HEK293 (cell line): ENCODE results near the gene PRR16.

ENCODE experiments used
- CTCF ChIA-PET: fragments of 350-600 bp; formaldehyde crosslinking; extraction: SDS; loops from one replicate; lab custom pipeline; 2021; ENCODE audit warnings: antibody characterized with exemption; lab: Yijun Ruan, JAX
- POLR2A ChIA-PET: fragments of 300-600 bp; formaldehyde crosslinking; extraction: SDS; loops from one replicate; lab custom pipeline; 2020; ENCODE audit warnings: antibody characterized with exemption, inconsistent platforms; lab: Yijun Ruan, JAX
- H3K27ac ChIP-seq: fragments of 200-500 bp; sonication (Bioruptor generic); 2 replicates; pipeline ENCODE4 v1.5.1; 2014; ENCODE audit warnings: low read depth, low read length, control low read depth, inconsistent platforms; ENCODE audit errors: extremely low read depth
- H3K36me3 ChIP-seq, 2 experiments: fragments of 200-500 bp in 1 of 2; sonication (Bioruptor generic) in 1 of 2; 1 replicate in 1 of 2; 2 replicates in 1 of 2; pipeline ENCODE4 v1.5.1; 2014 to 2017; ENCODE audit warnings: inconsistent platforms in 2 of 2, low read length in 2 of 2; ENCODE audit not compliant: control insufficient read depth in 2 of 2, insufficient read depth in 1 of 2
- H3K4me1 ChIP-seq: fragments of 200-500 bp; sonication (Bioruptor generic); 2 replicates; pipeline ENCODE4 v1.5.1; 2014; ENCODE audit warnings: mild to moderate bottlenecking, low read length, inconsistent platforms; ENCODE audit not compliant: control insufficient read depth, insufficient read depth
- H3K4me3 ChIP-seq: 2 replicates; pipeline ENCODE4 v1.5.1; 2011; ENCODE audit warnings: low read depth, mild to moderate bottlenecking, control low read depth, low read length, moderate library complexity
- H3K9me3 ChIP-seq: fragments of 200-500 bp; sonication (Bioruptor generic); 2 replicates; pipeline ENCODE4 v1.5.1; 2014; ENCODE audit warnings: low read depth, low read length, inconsistent platforms; ENCODE audit not compliant: control insufficient read depth, insufficient read depth
- BCL11B ChIP-seq: fragments of 450-650 bp; formaldehyde crosslinking; IDR thresholded peaks from 2 replicates; pipeline ENCODE4 v1.5.1; 2016; ENCODE audit warnings: low read depth, missing biosample characterization, missing genetic modification characterization
- GLIS1 ChIP-seq: fragments of 450-650 bp; formaldehyde crosslinking; IDR thresholded peaks from 2 replicates; pipeline ENCODE4 v1.5.1; 2016; ENCODE audit warnings: missing biosample characterization, missing genetic modification characterization
- GLIS2 ChIP-seq: fragments of 450-650 bp; formaldehyde crosslinking; IDR thresholded peaks from 2 replicates; pipeline ENCODE4 v1.5.1; 2016; ENCODE audit warnings: missing biosample characterization, missing genetic modification characterization
- HOXC10 ChIP-seq: sonication (generic); formaldehyde crosslinking; IDR thresholded peaks from 2 replicates; pipeline ENCODE4 v1.8.1; 2023; ENCODE audit warnings: mild to moderate bottlenecking, missing genetic modification reagents
- INSM2 ChIP-seq: fragments of 450-650 bp; formaldehyde crosslinking; IDR thresholded peaks from 2 replicates; pipeline ENCODE4 v1.5.1; 2016; ENCODE audit warnings: missing biosample characterization, missing genetic modification characterization
- KLF8 ChIP-seq: fragments of 450-650 bp; formaldehyde crosslinking; IDR thresholded peaks from 2 replicates; pipeline ENCODE4 v1.5.1; 2016; ENCODE audit warnings: missing biosample characterization, missing genetic modification characterization
- SALL2 ChIP-seq: fragments of 450-650 bp; formaldehyde crosslinking; IDR thresholded peaks from 2 replicates; pipeline ENCODE4 v1.5.0; 2017; ENCODE audit warnings: missing biosample characterization, mild to moderate bottlenecking, missing genetic modification characterization, borderline replicate concordance
- ZNF175 ChIP-seq: fragments of 450-650 bp; formaldehyde crosslinking; IDR thresholded peaks from 2 replicates; pipeline ENCODE4 v1.5.1; 2016; ENCODE audit warnings: missing biosample characterization, missing genetic modification characterization
- ZNF398 ChIP-seq: fragments of 450-650 bp; formaldehyde crosslinking; IDR thresholded peaks from 2 replicates; pipeline ENCODE4 v1.5.1; 2017; ENCODE audit warnings: missing biosample characterization, missing genetic modification characterization
- ZNF433 ChIP-seq: fragments of 450-650 bp; formaldehyde crosslinking; IDR thresholded peaks from 2 replicates; pipeline ENCODE4 v1.5.1; 2016; ENCODE audit warnings: missing biosample characterization, missing genetic modification characterization, low read depth
- ZNF518A ChIP-seq: fragments of 450-650 bp; formaldehyde crosslinking; conservative IDR thresholded peaks from 2 replicates; pipeline ENCODE4 v1.5.1; 2016; ENCODE audit warnings: low read depth, missing biosample characterization, missing genetic modification characterization
- ZNF521 ChIP-seq: fragments of 450-650 bp; formaldehyde crosslinking; IDR thresholded peaks from 2 replicates; pipeline ENCODE4 v1.5.1; 2017; ENCODE audit warnings: missing biosample characterization, mild to moderate bottlenecking, missing genetic modification characterization
- ZNF529 ChIP-seq: fragments of 450-650 bp; formaldehyde crosslinking; IDR thresholded peaks from 2 replicates; pipeline ENCODE4 v1.5.1; 2017; ENCODE audit warnings: missing genetic modification characterization, missing biosample characterization; ENCODE audit not compliant: insufficient replicate concordance
- ZNF555 ChIP-seq: fragments of 450-650 bp; formaldehyde crosslinking; conservative IDR thresholded peaks from 2 replicates; pipeline ENCODE4 v1.5.1; 2017; ENCODE audit warnings: missing biosample characterization, mild to moderate bottlenecking, missing genetic modification characterization, inconsistent platforms
- ZNF658 ChIP-seq: fragments of 450-650 bp; formaldehyde crosslinking; IDR thresholded peaks from 2 replicates; pipeline ENCODE4; 2016; ENCODE audit warnings: missing biosample characterization, missing genetic modification characterization

PRR16 gene

GRCh38 chr5:120604884-120605283 lies 140.8 kb downstream of the PRR16 start:
- H3K27ac ChIP-seq: no peak overlapping the region
- no peak overlapping the region for H3K4me3 ChIP-seq
- H3K9me3 ChIP-seq: no peaks in the 10 kb centered on the region
- TF ChIP-seq ZNF433 (no peak), ZNF518A (tag by site-specific recombination) (no peak), INSM2 (tag by site-specific recombination) (no peak), BCL11B (tag by site-specific recombination) (no peak), ZNF521 (tag by site-specific recombination) (no peak), ZNF555 (tag by site-specific recombination) (no peak), ZNF529 (tag by site-specific recombination) (no peak), SALL2 (tag by site-specific recombination) (no peak), ZNF398 (no peak), KLF8 (no peak), GLIS1 (tag by site-specific recombination) (no peak), ZNF658 (tag by site-specific recombination) (no peak)
- CTCF ChIA-PET: no interaction called here
- POLR2A ChIA-PET: no interaction called here
- H3K4me1 ChIP-seq: no peaks in the 10 kb centered on the region
- H3K36me3 ChIP-seq: no peaks in the 10 kb centered on the region

- Histone ChIP-seq H3K27ac (no peak overlapping the region), H3K4me1 (no peaks in the 10 kb centered on the region), H3K4me3 (no peak overlapping the region), H3K36me3 (no peaks in the 10 kb centered on the region), H3K9me3 (no peaks in the 10 kb centered on the region)
- ChIA-PET POLR2A (no interaction called here), CTCF (interaction anchor here (0.7 kb wide), 1 partner anchor 21 kb away, joined by 3 read pairs; no protein-coding TSS in a partner anchor)
- TF ChIP-seq ZNF175 (tag by site-specific recombination): no peak
- TF ChIP-seq GLIS1 (tag by site-specific recombination): no peak
- no peak for TF ChIP-seq GLIS2 (tag by site-specific recombination)
- TF ChIP-seq HOXC10 (CRISPR knock-in tag): no peak
Measured at GRCh38 chr5:120605325-120606079, 141.4 kb downstream of the PRR16 start.
